ENCODE results near the gene AGPS.

DNA sequence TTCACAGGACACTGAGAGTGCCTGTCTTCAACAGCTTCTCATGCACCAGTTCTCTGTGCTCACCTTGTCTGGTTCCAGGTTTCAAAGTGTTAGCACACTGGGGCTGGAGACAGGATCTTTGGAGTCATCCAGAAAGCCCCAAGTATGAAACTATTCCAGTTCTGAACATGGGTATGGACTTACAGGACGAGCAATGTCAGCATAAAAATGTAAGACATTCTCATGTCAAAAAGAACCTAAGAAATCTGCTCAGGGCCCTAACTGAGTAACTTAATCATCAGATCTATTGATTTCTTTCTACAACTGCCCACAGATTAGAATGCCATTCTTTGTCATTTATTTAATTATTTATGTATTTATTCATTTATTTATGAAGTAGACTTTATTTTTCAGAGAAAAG, 184.5 kb downstream of the AGPS start:
- no peak for TF ChIP-seq CTCF (IDR thresholded peaks at IDR 0.05; ENCODE audit: low read depth, low read length, missing input control)
- no peak for TF ChIP-seq RAD21 (IDR thresholded peaks at IDR 0.05)
- no peak for TF ChIP-seq MAX (IDR thresholded peaks at IDR 0.05)
